Natural killer cell (primary cell): ENCODE data around the gene CALB2. TPM values are rescaled to one million over a fixed set of nuclear protein-coding genes. Genes with fewer than 3 reads are reported as not detected.

Experiments
- ATAC-seq, 3 donors: fragments of 150-1000 bp in 2 of 3; fragments of 200-7000 bp in 1 of 3; cut with Tn5 transposase; 1 replicate in 1 of 3; 2 replicates in 2 of 3; pipeline ENCODE4 v1.10.0; 2021; ENCODE audit warnings: mild to moderate bottlenecking in 2 of 3, moderate library complexity in 2 of 3
- DNase-seq, 2 donors: peaks; one replicate each; pipeline versions ENCODE4 v3.0.0 to v3.0.0-alpha.2; 2013 to 2021; ENCODE audit warnings: mixed read lengths in 1 of 2
- H3K27ac ChIP-seq: one replicate; pipeline ENCODE4 v1.5.1; 2013; ENCODE audit warnings: mild to moderate bottlenecking, low read length
- H3K27me3 ChIP-seq: one replicate; pipeline ENCODE4 v1.6.1; 2013; ENCODE audit warnings: low read length; ENCODE audit not compliant: control insufficient read depth, insufficient read depth
- H3K36me3 ChIP-seq: one replicate; pipeline ENCODE4 v1.6.1; 2013; ENCODE audit warnings: low read length; ENCODE audit not compliant: control insufficient read depth, insufficient read depth
- H3K4me1 ChIP-seq: one replicate; pipeline ENCODE4 v1.6.1; 2013; ENCODE audit warnings: low read length; ENCODE audit not compliant: control insufficient read depth, insufficient read depth
- H3K4me3 ChIP-seq: one replicate; pipeline ENCODE4 v1.5.1; 2013; ENCODE audit warnings: low read length
- H3K9me3 ChIP-seq: one replicate; pipeline ENCODE4 v1.6.1; 2013; ENCODE audit warnings: low read length; ENCODE audit not compliant: control insufficient read depth, insufficient read depth
- H3K27ac Mint-ChIP-seq, 2 donors: one replicate each; pipeline ENCODE4 v1.8.0; 2022; ENCODE audit warnings: mild to moderate bottlenecking in 2 of 2, mixed read lengths in 2 of 2, moderate library complexity in 1 of 2
- H3K27me3 Mint-ChIP-seq, 2 donors: one replicate each; pipeline ENCODE4 v1.8.0; 2022; ENCODE audit warnings: low read depth in 2 of 2, mixed read lengths in 2 of 2
- H3K36me3 Mint-ChIP-seq: one replicate; pipeline ENCODE4 v1.8.0; 2022; ENCODE audit warnings: mixed read lengths
- H3K4me1 Mint-ChIP-seq, 2 donors: one replicate each; pipeline ENCODE4 v1.8.0; 2022; ENCODE audit warnings: mixed read lengths in 2 of 2
- H3K4me3 Mint-ChIP-seq: one replicate; pipeline ENCODE4 v1.8.0; 2022; ENCODE audit warnings: mild to moderate bottlenecking, moderate library complexity, mixed read lengths
- H3K9me3 Mint-ChIP-seq, 2 donors: one replicate each; pipeline ENCODE4 v1.8.0; 2022; ENCODE audit warnings: mixed read lengths in 2 of 2
- CTCF ChIP-seq: fragments of 200-600 bp; IDR thresholded peaks from one replicate; pipeline ENCODE4 v1.8.0; 2022; ENCODE audit warnings: antibody characterized with exemption
- WGBS: methylation state at CpG from one replicate; pipeline ENCODE4 v1.1.7; 2013; ENCODE audit warnings: missing lambda C conversion rate; ENCODE audit not compliant: insufficient coverage; 5-methylcytosine and 5-hydroxymethylcytosine counted together
- intact Hi-C: fragments of 100-400 bp; cut with micrococcal nuclease; formaldehyde crosslinking; loops from one replicate; pipeline ENCODE4 v1.14.2; 2022
- total RNA-seq, 4 donors: library from RNA; stranded (reverse); fragments of 120-200 nt in 1 of 4; gene quantifications; one replicate each; pipeline versions ENCODE4 v1.2.3 to v1.2.4, GENCODE V29; 2013 to 2022

The CALB2 gene
- total RNA-seq, 3 donors from 2014 or later (not counting 1 experiment from before 2014, with no cell fraction given): not detected

DNA sequence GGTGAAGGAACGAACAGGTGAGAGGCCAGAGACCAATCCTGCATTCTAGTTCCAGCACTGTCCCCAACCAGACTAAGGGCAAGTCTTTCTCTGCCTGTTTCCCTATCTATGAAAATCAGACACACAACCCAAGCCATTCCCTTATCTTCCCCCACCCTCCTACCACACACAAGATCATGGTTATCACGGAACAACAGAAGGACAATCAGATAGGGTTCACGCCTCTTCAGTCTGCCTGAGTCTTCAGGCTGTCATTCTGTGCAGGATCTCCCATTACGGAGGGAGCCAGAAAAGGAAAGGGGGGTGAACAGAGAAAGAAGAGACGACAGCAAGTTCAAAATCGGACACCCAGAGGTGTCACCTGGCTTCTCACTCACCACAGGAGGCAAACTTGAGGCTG lies 72.2 kb downstream of the CALB2 start:
- Mint-ChIP-seq H3K4me3 (no peak overlapping the region), H3K4me1 (no peaks in the 10 kb centered on the region), H3K27ac (no peak overlapping the region), H3K9me3 (no peaks in the 10 kb centered on the region), H3K27me3 (peaks cover 15 to 28% of the 10 kb centered on the region in 2 donors), H3K36me3 (no peaks in the 10 kb centered on the region)
- WGBS: 66% methylated on average over 6 of the region's 6 CpGs
- no peaks in the 10 kb centered on the region for H3K4me1 ChIP-seq
- H3K9me3 ChIP-seq: no peaks in the 10 kb centered on the region
- H3K27me3 ChIP-seq: no peaks in the 10 kb centered on the region
- H3K36me3 ChIP-seq: no peaks in the 10 kb centered on the region
- DNase-seq (no peak), ATAC-seq (no peak)
- no peak overlapping the region for H3K27ac ChIP-seq
- intact Hi-C loops: no loop called here
- H3K4me3 ChIP-seq: no peak overlapping the region
- TF ChIP-seq CTCF: no peak

DNA sequence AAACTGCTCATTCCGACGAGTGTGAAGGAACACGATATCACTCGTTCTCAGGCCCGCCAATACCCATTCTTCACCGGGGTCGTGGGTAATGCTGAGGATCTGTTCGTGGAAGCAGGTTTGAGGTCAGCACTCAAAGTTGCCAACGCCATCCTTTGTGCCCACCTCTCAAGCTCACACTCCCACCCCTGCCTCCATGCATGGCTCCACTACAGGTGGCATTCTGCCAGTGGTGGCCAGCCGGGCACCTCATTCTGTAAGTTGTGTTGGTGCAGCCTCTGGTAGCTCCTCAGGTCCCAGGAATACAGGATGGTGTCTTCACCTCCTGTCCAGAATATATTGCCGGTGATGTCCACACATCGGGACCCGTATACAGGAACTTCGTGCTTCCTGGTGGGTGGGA lies 72.7 kb downstream of the CALB2 start:
- Histone ChIP-seq H3K9me3 (no peaks in the 10 kb centered on the region), H3K4me1 (no peaks in the 10 kb centered on the region), H3K27me3 (no peaks in the 10 kb centered on the region), H3K27ac (no peak overlapping the region), H3K36me3 (no peaks in the 10 kb centered on the region), H3K4me3 (no peak overlapping the region)
- Mint-ChIP-seq H3K27me3 (peaks cover 12 to 28% of the 10 kb centered on the region in 2 donors), H3K27ac (no peak overlapping the region), H3K4me3 (no peak overlapping the region), H3K4me1 (no peaks in the 10 kb centered on the region), H3K9me3 (no peaks in the 10 kb centered on the region), H3K36me3 (no peaks in the 10 kb centered on the region)
- ATAC-seq (no peak), DNase-seq (no peak)
- TF ChIP-seq CTCF: no peak
- intact Hi-C loops: no loop called here
- 90% methylated on average over 14 of the region's 14 CpGs for WGBS

GRCh38 chr16:71431991-71432390 lies 73.5 kb downstream of the CALB2 start:
- Histone ChIP-seq H3K27ac (no peak overlapping the region), H3K9me3 (no peaks in the 10 kb centered on the region), H3K4me1 (no peaks in the 10 kb centered on the region), H3K27me3 (no peaks in the 10 kb centered on the region), H3K36me3 (no peaks in the 10 kb centered on the region), H3K4me3 (no peak overlapping the region)
- H3K9me3 Mint-ChIP-seq: no peaks in the 10 kb centered on the region
- H3K4me1 Mint-ChIP-seq: no peaks in the 10 kb centered on the region
- H3K4me3 Mint-ChIP-seq: no peak overlapping the region
- H3K27ac Mint-ChIP-seq: no peak overlapping the region
- intact Hi-C loops: no loop called here
- no peak for DNase-seq
- H3K36me3 Mint-ChIP-seq: no peaks in the 10 kb centered on the region
- WGBS: 89% methylated on average over 9 of the region's 9 CpGs
- TF ChIP-seq CTCF: no peak
- ATAC-seq: no peak
- peaks cover 4 to 20% of the 10 kb centered on the region in 2 donors for H3K27me3 Mint-ChIP-seq

GRCh38 chr16:71432906-71433305 lies 74.4 kb downstream of the CALB2 start:
- WGBS: 72% methylated on average over 6 of the region's 6 CpGs
- Histone ChIP-seq H3K4me1 (no peaks in the 10 kb centered on the region), H3K9me3 (no peaks in the 10 kb centered on the region), H3K27me3 (no peaks in the 10 kb centered on the region), H3K36me3 (no peaks in the 10 kb centered on the region), H3K27ac (no peak overlapping the region), H3K4me3 (no peak overlapping the region)
- DNase-seq (no peak), ATAC-seq (no peak)
- no peak for TF ChIP-seq CTCF
- Mint-ChIP-seq H3K9me3 (no peaks in the 10 kb centered on the region), H3K4me1 (no peaks in the 10 kb centered on the region), H3K27me3 (peaks cover 7 to 21% of the 10 kb centered on the region in 2 donors), H3K4me3 (no peak overlapping the region), H3K27ac (no peak overlapping the region), H3K36me3 (no peaks in the 10 kb centered on the region)
- intact Hi-C loops: no loop called here
